ENCODE results near the gene CXCR5. TPM values are rescaled to one million over a fixed set of nuclear protein-coding genes. Genes with fewer than 3 reads are reported as not detected.

CXCR5 gene
- total RNA-seq, 2 experiments from 2014 or later, result 25.6 to 26.1 TPM

GRCh38 chr11:118893662-118894061 is 10.0 kb downstream of the CXCR5 start:
- DNase-seq, result no peak
- CTCF ChIA-PET, result interaction anchor here (1.8 to 2.8 kb wide), 6 partner anchors 10 to 108 kb away, joined by 6 to 32 read pairs (median 13); partner anchors contain the start of genes CXCR5 and DDX6
- intact Hi-C loops (cut with micrococcal nuclease), result loop anchor here (2.0 kb wide), 1 partner anchor 17 kb away; no protein-coding TSS in a partner anchor
- H3K4me1 Mint-ChIP-seq (ENCODE audit: low read depth), result peaks cover 91% of the 10 kb centered on the region
- no peak overlapping the region for H3K4me3 Mint-ChIP-seq
- H3K27ac Mint-ChIP-seq, result peak overlapping the region; percentile 97
- H3K27me3 Mint-ChIP-seq (ENCODE audit: low read depth), result no peaks in the 10 kb centered on the region
- peaks cover 34% of the 10 kb centered on the region for H3K36me3 Mint-ChIP-seq (ENCODE audit: low read depth)
- no peaks in the 10 kb centered on the region for H3K9me3 Mint-ChIP-seq

GRCh38 chr11:118894192-118894591 is 10.5 kb downstream of the CXCR5 start:
- Mint-ChIP-seq H3K9me3 (no peaks in the 10 kb centered on the region), H3K36me3 (ENCODE audit: low read depth) (peaks cover 31% of the 10 kb centered on the region), H3K4me1 (ENCODE audit: low read depth) (peaks cover 88% of the 10 kb centered on the region), H3K27me3 (ENCODE audit: low read depth) (no peaks in the 10 kb centered on the region), H3K27ac (peak overlapping the region; percentile 97), H3K4me3 (no peak overlapping the region)
- intact Hi-C loops (cut with micrococcal nuclease), result no loop called here
- CTCF ChIA-PET, result interaction anchor here (0.8 to 2.7 kb wide), 10 partner anchors 10 to 234 kb away, joined by 3 to 32 read pairs (median 12); partner anchors contain the start of genes CXCR5 and DDX6
- no peak for DNase-seq

DNA sequence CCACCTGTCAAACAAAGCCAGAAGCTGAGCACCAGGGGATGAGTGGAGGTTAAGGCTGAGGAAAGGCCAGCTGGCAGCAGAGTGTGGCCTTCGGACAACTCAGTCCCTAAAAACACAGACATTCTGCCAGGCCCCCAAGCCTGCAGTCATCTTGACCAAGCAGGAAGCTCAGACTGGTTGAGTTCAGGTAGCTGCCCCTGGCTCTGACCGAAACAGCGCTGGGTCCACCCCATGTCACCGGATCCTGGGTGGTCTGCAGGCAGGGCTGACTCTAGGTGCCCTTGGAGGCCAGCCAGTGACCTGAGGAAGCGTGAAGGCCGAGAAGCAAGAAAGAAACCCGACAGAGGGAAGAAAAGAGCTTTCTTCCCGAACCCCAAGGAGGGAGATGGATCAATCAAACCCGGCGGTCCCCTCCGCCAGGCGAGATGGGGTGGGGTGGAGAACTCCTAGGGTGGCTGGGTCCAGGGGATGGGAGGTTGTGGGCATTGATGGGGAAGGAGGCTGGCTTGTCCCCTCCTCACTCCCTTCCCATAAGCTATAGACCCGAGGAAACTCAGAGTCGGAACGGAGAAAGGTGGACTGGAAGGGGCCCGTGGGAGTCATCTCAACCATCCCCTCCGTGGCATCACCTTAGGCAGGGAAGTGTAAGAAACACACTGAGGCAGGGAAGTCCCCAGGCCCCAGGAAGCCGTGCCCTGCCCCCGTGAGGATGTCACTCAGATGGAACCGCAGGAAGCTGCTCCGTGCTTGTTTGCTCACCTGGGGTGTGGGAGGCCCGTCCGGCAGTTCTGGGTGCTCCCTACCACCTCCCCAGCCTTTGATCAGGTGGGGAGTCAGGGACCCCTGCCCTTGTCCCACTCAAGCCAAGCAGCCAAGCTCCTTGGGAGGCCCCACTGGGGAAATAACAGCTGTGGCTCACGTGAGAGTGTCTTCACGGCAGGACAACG is 11.7 kb downstream of the CXCR5 start:
- H3K27me3 Mint-ChIP-seq (ENCODE audit: low read depth), result no peaks in the 10 kb centered on the region
- no peaks in the 10 kb centered on the region for H3K9me3 Mint-ChIP-seq
- peaks cover 78% of the 10 kb centered on the region for H3K4me1 Mint-ChIP-seq (ENCODE audit: low read depth)
- H3K4me3 Mint-ChIP-seq, result peak overlapping the region; percentile 72
- H3K36me3 Mint-ChIP-seq (ENCODE audit: low read depth), result peaks cover 33% of the 10 kb centered on the region
- CTCF ChIA-PET, result interaction anchor here (0.6 to 2.7 kb wide), 27 partner anchors 9 to 236 kb away, joined by 3 to 32 read pairs (median 4); partner anchors contain the start of genes CXCR5 and DDX6
- peak; percentile 95 for DNase-seq
- peak overlapping the region; percentile 97 for H3K27ac Mint-ChIP-seq
- intact Hi-C loops (cut with micrococcal nuclease), result loop anchor here (1.0 kb wide), 3 partner anchors 25 to 205 kb away; partner anchors contain the start of gene DDX6

- DNase-seq, result no peak
- peaks cover 37% of the 10 kb centered on the region for H3K36me3 Mint-ChIP-seq (ENCODE audit: low read depth)
- intact Hi-C loops (cut with micrococcal nuclease), result no loop called here
- peak overlapping the region; percentile 97 for H3K27ac Mint-ChIP-seq
- H3K27me3 Mint-ChIP-seq (ENCODE audit: low read depth), result no peaks in the 10 kb centered on the region
- peaks cover 72% of the 10 kb centered on the region for H3K4me1 Mint-ChIP-seq (ENCODE audit: low read depth)
- CTCF ChIA-PET, result interaction anchor here (0.5 to 2.7 kb wide), 11 partner anchors 10 to 570 kb away, joined by 3 to 32 read pairs (median 4); partner anchors contain the start of gene CXCR5
- H3K9me3 Mint-ChIP-seq, result no peaks in the 10 kb centered on the region
- no peak overlapping the region for H3K4me3 Mint-ChIP-seq
Observed at GRCh38 chr11:118896472-118896913, 12.8 kb downstream of the CXCR5 start.

GRCh38 chr11:118896921-118897591 is 13.4 kb downstream of the CXCR5 start:
- H3K27ac Mint-ChIP-seq, result peak overlapping the region; percentile 97
- no peaks in the 10 kb centered on the region for H3K27me3 Mint-ChIP-seq (ENCODE audit: low read depth)
- H3K9me3 Mint-ChIP-seq, result no peaks in the 10 kb centered on the region
- DNase-seq, result no peak
- intact Hi-C loops (cut with micrococcal nuclease), result no loop called here
- CTCF ChIA-PET, result interaction anchor here (0.5 to 1.7 kb wide), 4 partner anchors 21 to 570 kb away, joined by 3 read pairs; no protein-coding TSS in a partner anchor
- no peak overlapping the region for H3K4me3 Mint-ChIP-seq
- peaks cover 36% of the 10 kb centered on the region for H3K36me3 Mint-ChIP-seq (ENCODE audit: low read depth)
- peaks cover 69% of the 10 kb centered on the region for H3K4me1 Mint-ChIP-seq (ENCODE audit: low read depth)

GRCh38 chr11:118897721-118898310 is 14.1 kb downstream of the CXCR5 start:
- DNase-seq, result no peak
- Mint-ChIP-seq H3K27me3 (ENCODE audit: low read depth) (no peaks in the 10 kb centered on the region), H3K27ac (peak overlapping the region; percentile 42), H3K9me3 (no peaks in the 10 kb centered on the region), H3K36me3 (ENCODE audit: low read depth) (peaks cover 37% of the 10 kb centered on the region), H3K4me3 (no peak overlapping the region), H3K4me1 (ENCODE audit: low read depth) (peaks cover 61% of the 10 kb centered on the region)
- intact Hi-C loops (cut with micrococcal nuclease), result no loop called here
- CTCF ChIA-PET, result interaction anchor here (0.8 to 0.9 kb wide), 2 partner anchors 13 to 27 kb away, joined by 3 read pairs; no protein-coding TSS in a partner anchor

DNA sequence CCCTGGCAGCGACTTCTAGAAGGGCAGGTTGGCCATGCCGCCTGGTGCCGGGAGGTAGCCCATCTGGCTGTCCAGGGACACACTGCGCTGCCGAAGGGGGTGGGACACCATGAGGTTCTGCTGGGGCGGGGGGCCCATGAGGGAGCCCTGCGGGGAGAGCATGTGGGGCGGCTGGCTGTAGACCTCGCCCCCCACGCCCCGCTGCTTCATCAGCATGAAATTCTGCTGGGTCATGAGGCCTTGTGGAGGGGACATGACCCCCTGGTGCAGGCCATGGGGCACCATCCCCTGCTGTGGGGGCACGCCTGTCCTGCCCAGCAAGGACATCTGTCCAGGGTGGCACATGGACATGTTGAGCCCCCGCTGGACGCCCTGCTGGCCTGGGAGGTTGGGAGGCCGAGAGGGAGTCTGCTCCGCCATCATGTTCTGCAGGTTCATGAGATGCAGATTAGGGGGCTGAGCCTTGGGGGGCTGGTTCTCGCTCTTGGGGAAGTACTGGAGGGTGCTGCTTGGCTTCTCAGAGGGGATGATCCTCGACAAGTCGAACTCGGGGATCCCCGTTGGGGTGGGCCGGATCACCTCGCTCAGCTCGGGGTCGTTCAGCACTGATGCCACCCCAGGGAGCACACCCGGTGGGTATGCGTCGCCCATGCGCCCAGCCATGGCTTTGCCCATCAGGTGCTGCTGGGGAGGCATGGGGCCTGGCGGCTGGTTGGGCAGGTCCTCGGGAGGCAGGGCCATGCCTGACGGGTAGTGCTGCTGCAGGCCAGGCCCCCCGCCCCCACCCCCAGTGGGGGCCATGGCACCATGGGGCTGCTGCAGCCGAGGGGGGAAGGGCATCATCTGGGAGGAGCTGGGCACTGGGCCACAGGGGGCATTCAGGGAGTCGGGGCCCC is 15.0 kb downstream of the CXCR5 start:
- Mint-ChIP-seq H3K4me3 (no peak overlapping the region), H3K9me3 (no peaks in the 10 kb centered on the region), H3K27ac (peak overlapping the region; percentile 24), H3K27me3 (ENCODE audit: low read depth) (no peaks in the 10 kb centered on the region), H3K36me3 (ENCODE audit: low read depth) (peaks cover 34% of the 10 kb centered on the region), H3K4me1 (ENCODE audit: low read depth) (peaks cover 53% of the 10 kb centered on the region)
- intact Hi-C loops (cut with micrococcal nuclease), result no loop called here
- no peak for DNase-seq
- CTCF ChIA-PET, result interaction anchor here (0.7 to 0.9 kb wide), 3 partner anchors 12 to 28 kb away, joined by 3 read pairs; no protein-coding TSS in a partner anchor

DNA sequence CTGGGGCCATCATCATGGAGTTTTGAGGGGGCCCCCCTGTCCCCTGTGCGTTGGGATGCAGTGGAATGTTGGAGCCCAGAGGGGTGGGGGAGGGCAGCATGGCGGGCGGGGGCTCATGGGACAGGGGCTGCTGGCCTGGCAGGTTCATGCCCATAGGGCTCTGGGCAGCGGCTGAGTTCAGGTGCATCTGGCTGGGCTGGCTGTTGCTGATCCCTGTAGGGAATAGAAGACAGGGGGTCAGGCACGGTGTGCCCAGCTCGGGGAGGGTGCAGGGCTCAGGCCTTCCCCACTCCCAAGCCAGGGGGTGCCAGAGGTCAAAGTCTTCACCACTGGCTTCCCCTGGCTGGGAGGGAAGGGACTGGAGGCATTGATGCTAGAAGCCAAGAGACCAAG is 15.6 kb downstream of the CXCR5 start:
- intact Hi-C loops (cut with micrococcal nuclease), result no loop called here
- Mint-ChIP-seq H3K4me1 (ENCODE audit: low read depth) (peaks cover 46% of the 10 kb centered on the region), H3K27ac (no peak overlapping the region), H3K36me3 (ENCODE audit: low read depth) (peaks cover 27% of the 10 kb centered on the region), H3K9me3 (no peaks in the 10 kb centered on the region), H3K27me3 (ENCODE audit: low read depth) (no peaks in the 10 kb centered on the region), H3K4me3 (no peak overlapping the region)
- DNase-seq, result no peak
- CTCF ChIA-PET, result interaction anchor here (0.7 kb wide), 1 partner anchor 26 kb away, joined by 3 read pairs; no protein-coding TSS in a partner anchor

DNA sequence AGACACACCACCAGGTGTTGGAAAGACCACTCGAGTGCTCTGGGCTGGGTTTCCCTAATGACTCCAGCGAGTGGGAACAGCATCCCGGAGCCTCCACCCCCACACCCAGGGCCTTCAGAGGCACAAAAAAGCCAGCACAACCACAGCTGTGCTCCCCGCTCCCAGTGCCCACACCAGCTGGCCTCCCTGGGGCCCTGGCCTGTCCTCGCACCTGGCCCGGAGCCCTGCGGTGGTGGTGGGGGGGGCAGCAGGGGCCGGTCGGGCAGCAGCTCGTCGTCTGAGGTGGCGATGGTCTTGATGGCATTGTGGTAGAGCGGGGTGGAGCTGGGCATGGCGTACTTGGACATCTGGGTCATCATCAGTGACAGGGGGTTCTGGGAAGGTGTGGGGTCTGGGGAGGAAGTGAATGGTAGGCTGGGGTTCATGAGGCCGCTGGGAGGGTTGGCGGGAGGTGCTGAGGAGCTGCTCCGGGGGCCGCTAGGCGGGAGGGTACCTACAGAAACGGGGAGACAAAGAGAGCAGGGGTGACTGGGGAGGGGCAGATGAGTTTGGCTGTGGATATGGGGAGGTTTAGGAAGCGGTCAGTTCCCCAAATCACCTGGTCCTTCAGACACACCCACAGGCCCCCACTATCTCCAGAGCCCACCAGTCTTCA is 16.1 kb downstream of the CXCR5 start:
- no peak for DNase-seq
- Mint-ChIP-seq H3K4me1 (ENCODE audit: low read depth) (peaks cover 41% of the 10 kb centered on the region), H3K27ac (no peak overlapping the region), H3K27me3 (ENCODE audit: low read depth) (no peaks in the 10 kb centered on the region), H3K4me3 (no peak overlapping the region), H3K9me3 (no peaks in the 10 kb centered on the region), H3K36me3 (ENCODE audit: low read depth) (peaks cover 22% of the 10 kb centered on the region)
- CTCF ChIA-PET, result interaction anchor here (0.9 kb wide), 1 partner anchor 109 kb away, joined by 5 read pairs; the partner anchor contains the start of gene DDX6
- intact Hi-C loops (cut with micrococcal nuclease), result no loop called here

GRCh38 chr11:118900535-118901384 is 17.1 kb downstream of the CXCR5 start:
- peaks cover 32% of the 10 kb centered on the region for H3K4me1 Mint-ChIP-seq (ENCODE audit: low read depth)
- CTCF ChIA-PET, result interaction anchor here (0.9 kb wide), 1 partner anchor 110 kb away, joined by 5 read pairs; the partner anchor contains the start of gene DDX6
- no peak overlapping the region for H3K4me3 Mint-ChIP-seq
- intact Hi-C loops (cut with micrococcal nuclease), result no loop called here
- DNase-seq, result no peak
- peak overlapping the region; percentile 73 for H3K27ac Mint-ChIP-seq
- peaks cover 14% of the 10 kb centered on the region for H3K36me3 Mint-ChIP-seq (ENCODE audit: low read depth)
- H3K27me3 Mint-ChIP-seq (ENCODE audit: low read depth), result no peaks in the 10 kb centered on the region
- no peaks in the 10 kb centered on the region for H3K9me3 Mint-ChIP-seq
